Measurements from ENCODE around the gene EHD2. TPM values are rescaled to one million over a fixed set of nuclear protein-coding genes. Genes with fewer than 3 reads are reported as not detected.
"Not testable (repeated sequence)": the region's sequence is repeated elsewhere in the genome, so short reads cannot be mapped to it uniquely, and the experiment has no call there.

EHD2 gene
- total RNA-seq, 1 experiment from 2014 or later, result 2.9 TPM

DNA sequence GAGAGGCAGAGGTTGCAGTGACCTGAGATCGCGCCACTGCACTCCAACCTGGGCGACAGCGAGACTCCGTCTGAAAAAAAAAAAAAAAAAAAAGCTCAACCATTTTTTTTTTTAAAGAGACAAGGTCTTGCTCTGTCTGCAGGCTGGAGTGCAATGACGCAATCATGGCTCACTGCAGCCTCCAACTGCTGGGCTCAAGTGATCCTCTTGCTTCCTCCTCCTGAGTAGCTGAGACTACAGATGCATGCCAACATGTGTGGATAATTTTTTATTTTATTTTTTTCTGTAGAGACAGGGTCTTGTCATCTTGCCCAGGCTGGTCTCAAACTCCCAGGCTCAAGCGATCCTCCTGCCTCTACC, 10.3 kb downstream of the EHD2 start:
- peak; percentile 62 for DNase-seq (ENCODE audit: low spot score)
- POLR2A ChIA-PET (ENCODE audit: low non-redundant PET), result interaction anchor here (0.6 kb wide), 2 partner anchors 41 to 375 kb away, joined by 4 to 10 read pairs; no protein-coding TSS in a partner anchor
- Histone ChIP-seq H3K9me3 (ENCODE audit: low read depth, low read length, poor library complexity, severe bottlenecking) (no peaks in the 10 kb centered on the region), H3K4me3 (ENCODE audit: low read depth, low read length, poor library complexity, severe bottlenecking) (peak overlapping the region; percentile 25), H3K27ac (ENCODE audit: low read depth, low read length, poor library complexity, severe bottlenecking) (no peak overlapping the region), H3K36me3 (ENCODE audit: insufficient read depth, low read length, poor library complexity, severe bottlenecking) (no peaks in the 10 kb centered on the region), H3K27me3 (replicated peaks; ENCODE audit: insufficient read depth, low read depth, low read length, poor library complexity) (no peaks in the 10 kb centered on the region), H3K4me1 (ENCODE audit: insufficient read depth, low read length, poor library complexity, severe bottlenecking) (peaks cover 16% of the 10 kb centered on the region)
- no TSS peak for BruUV-seq (replicated peaks)
- TF ChIP-seq, protein P1, sequence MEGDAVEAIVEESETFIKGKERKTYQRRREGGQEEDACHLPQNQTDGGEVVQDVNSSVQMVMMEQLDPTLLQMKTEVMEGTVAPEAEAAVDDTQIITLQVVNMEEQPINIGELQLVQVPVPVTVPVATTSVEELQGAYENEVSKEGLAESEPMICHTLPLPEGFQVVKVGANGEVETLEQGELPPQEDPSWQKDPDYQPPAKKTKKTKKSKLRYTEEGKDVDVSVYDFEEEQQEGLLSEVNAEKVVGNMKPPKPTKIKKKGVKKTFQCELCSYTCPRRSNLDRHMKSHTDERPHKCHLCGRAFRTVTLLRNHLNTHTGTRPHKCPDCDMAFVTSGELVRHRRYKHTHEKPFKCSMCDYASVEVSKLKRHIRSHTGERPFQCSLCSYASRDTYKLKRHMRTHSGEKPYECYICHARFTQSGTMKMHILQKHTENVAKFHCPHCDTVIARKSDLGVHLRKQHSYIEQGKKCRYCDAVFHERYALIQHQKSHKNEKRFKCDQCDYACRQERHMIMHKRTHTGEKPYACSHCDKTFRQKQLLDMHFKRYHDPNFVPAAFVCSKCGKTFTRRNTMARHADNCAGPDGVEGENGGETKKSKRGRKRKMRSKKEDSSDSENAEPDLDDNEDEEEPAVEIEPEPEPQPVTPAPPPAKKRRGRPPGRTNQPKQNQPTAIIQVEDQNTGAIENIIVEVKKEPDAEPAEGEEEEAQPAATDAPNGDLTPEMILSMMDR (conservative IDR thresholded peaks at IDR 0.05; ENCODE audit: low read depth, low read length), result no peak
- no peak for TF ChIP-seq EZH2 (IDR thresholded peaks at IDR 0.05; ENCODE audit: borderline replicate concordance, low read depth, low read length, poor library complexity, severe bottlenecking)
- CTCF ChIA-PET, result interaction anchor here (0.6 kb wide), 1 partner anchor 20 kb away, joined by 5 read pairs; no protein-coding TSS in a partner anchor
- intact Hi-C loops (cut with micrococcal nuclease; ENCODE audit: unreplicated experiment), result no loop called here

DNA sequence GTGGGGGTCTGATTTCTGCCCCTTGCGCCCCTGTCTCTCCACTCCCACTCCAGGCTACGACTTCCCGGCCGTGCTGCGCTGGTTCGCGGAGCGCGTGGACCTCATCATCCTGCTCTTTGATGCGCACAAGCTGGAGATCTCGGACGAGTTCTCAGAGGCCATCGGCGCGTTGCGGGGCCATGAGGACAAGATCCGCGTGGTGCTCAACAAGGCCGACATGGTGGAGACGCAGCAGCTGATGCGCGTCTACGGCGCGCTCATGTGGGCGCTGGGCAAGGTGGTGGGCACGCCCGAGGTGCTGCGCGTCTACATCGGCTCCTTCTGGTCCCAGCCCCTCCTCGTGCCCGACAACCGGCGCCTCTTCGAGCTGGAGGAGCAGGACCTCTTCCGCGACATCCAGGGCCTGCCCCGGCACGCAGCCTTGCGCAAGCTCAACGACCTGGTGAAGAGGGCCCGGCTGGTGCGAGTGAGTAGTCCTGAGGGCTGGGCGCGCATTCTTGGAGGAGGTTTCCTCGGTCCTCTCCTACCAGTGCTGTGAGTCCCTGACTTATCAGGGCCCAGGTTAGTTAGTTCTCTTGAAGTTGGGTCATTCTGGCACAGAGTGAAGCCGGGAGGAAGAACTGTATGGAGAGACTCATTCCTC, 12.7 kb downstream of the EHD2 start:
- ChIA-PET POLR2A (ENCODE audit: low non-redundant PET) (no interaction called here), CTCF (no interaction called here)
- Histone ChIP-seq H3K9me3 (ENCODE audit: low read depth, low read length, poor library complexity, severe bottlenecking) (no peaks in the 10 kb centered on the region), H3K27ac (ENCODE audit: low read depth, low read length, poor library complexity, severe bottlenecking) (no peak overlapping the region), H3K36me3 (ENCODE audit: insufficient read depth, low read length, poor library complexity, severe bottlenecking) (no peaks in the 10 kb centered on the region), H3K4me3 (ENCODE audit: low read depth, low read length, poor library complexity, severe bottlenecking) (no peak overlapping the region), H3K27me3 (replicated peaks; ENCODE audit: insufficient read depth, low read depth, low read length, poor library complexity) (no peaks in the 10 kb centered on the region), H3K4me1 (ENCODE audit: insufficient read depth, low read length, poor library complexity, severe bottlenecking) (peaks cover 20% of the 10 kb centered on the region)
- BruUV-seq (replicated peaks), result no TSS peak
- intact Hi-C loops (cut with micrococcal nuclease; ENCODE audit: unreplicated experiment), result no loop called here
- no peak for DNase-seq (ENCODE audit: low spot score)
- no peak for TF ChIP-seq EZH2 (IDR thresholded peaks at IDR 0.05; ENCODE audit: borderline replicate concordance, low read depth, low read length, poor library complexity, severe bottlenecking)
- TF ChIP-seq, protein P1 (conservative IDR thresholded peaks at IDR 0.05; ENCODE audit: low read depth, low read length), result no peak

DNA sequence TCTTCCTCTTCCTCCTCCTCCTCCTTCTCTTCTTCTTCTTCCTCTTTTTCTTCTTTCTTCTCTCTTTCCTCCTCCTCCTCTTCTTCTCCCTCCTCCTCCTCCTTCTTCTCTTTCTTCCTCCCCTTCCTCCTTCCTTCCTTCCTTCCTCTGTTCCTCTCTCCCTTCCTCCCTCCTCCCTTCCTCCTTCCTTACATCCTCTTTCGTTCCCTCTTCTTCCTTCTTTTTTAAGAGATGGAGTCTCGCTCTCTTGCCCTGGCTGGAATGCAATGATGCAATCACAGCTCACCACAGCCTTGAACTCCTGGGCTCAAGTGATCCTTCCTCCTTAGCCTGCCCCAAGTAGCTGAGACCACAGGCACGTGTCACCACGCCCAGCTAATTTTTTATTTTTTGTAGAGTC, 13.2 kb downstream of the EHD2 start:
- intact Hi-C loops (cut with micrococcal nuclease; ENCODE audit: unreplicated experiment), result no loop called here
- peaks cover 20% of the 10 kb centered on the region for H3K4me1 ChIP-seq (ENCODE audit: insufficient read depth, low read length, poor library complexity, severe bottlenecking)
- CTCF ChIA-PET, result no interaction called here
- H3K36me3 ChIP-seq (ENCODE audit: insufficient read depth, low read length, poor library complexity, severe bottlenecking), result no peaks in the 10 kb centered on the region
- POLR2A ChIA-PET (ENCODE audit: low non-redundant PET), result no interaction called here
- no peaks in the 10 kb centered on the region for H3K9me3 ChIP-seq (ENCODE audit: low read depth, low read length, poor library complexity, severe bottlenecking)
- no TSS peak for BruUV-seq (replicated peaks)
- no peaks in the 10 kb centered on the region for H3K27me3 ChIP-seq (replicated peaks; ENCODE audit: insufficient read depth, low read depth, low read length, poor library complexity)
- no peak for DNase-seq (ENCODE audit: low spot score)
- TF ChIP-seq, protein P1 (conservative IDR thresholded peaks at IDR 0.05; ENCODE audit: low read depth, low read length), result no peak
- no peak for TF ChIP-seq EZH2 (IDR thresholded peaks at IDR 0.05; ENCODE audit: borderline replicate concordance, low read depth, low read length, poor library complexity, severe bottlenecking)
- H3K4me3 ChIP-seq (ENCODE audit: low read depth, low read length, poor library complexity, severe bottlenecking), result no peak overlapping the region
- H3K27ac ChIP-seq (ENCODE audit: low read depth, low read length, poor library complexity, severe bottlenecking), result no peak overlapping the region

DNA sequence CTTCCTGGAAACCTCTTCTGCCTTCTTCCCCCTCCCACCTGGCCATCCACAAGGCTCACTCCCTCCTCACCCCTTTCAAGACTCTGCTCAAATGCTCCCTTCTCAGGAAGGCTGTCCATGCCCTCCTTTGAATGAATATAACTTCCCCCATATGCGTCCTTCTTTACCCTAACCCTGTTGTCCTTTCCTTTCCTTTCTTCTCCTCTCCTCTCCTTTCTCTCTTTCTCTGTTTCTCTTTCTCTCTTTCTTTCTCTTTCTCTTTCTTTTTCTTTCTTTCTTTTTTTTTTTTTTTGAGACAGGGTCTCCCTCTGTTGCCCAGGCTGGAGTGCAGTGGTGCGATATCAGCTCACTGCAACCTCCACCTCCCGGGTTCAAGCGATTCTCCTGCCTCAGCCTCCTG, 15.1 kb downstream of the EHD2 start:
- H3K4me3 ChIP-seq (ENCODE audit: low read depth, low read length, poor library complexity, severe bottlenecking); POLR2A ChIA-PET (ENCODE audit: low non-redundant PET); DNase-seq (ENCODE audit: low spot score); CTCF ChIA-PET; H3K36me3 ChIP-seq (ENCODE audit: insufficient read depth, low read length, poor library complexity, severe bottlenecking); BruUV-seq (replicated peaks); H3K27me3 ChIP-seq (replicated peaks; ENCODE audit: insufficient read depth, low read depth, low read length, poor library complexity); H3K27ac ChIP-seq (ENCODE audit: low read depth, low read length, poor library complexity, severe bottlenecking); H3K9me3 ChIP-seq (ENCODE audit: low read depth, low read length, poor library complexity, severe bottlenecking); intact Hi-C loops (cut with micrococcal nuclease; ENCODE audit: unreplicated experiment): not testable (repeated sequence)
- H3K4me1 ChIP-seq (ENCODE audit: insufficient read depth, low read length, poor library complexity, severe bottlenecking), result peaks cover 15% of the 10 kb centered on the region

Data from A673 (cell line).